ENCODE results near the gene ZFAND3. TPM values are rescaled to one million over a fixed set of nuclear protein-coding genes. Genes with fewer than 3 reads are reported as not detected.

Gene ZFAND3
- total and polyA plus RNA-seq, 2 donors (not counting 3 experiments of a cell fraction or from before 2014, with no cell fraction given), result 15.4 to 54.2 TPM

GRCh38 chr6:37979392-37980221 lies 160.1 kb downstream of the ZFAND3 start:
- Histone ChIP-seq H3K9ac (replicated peaks; ENCODE audit: extremely low read depth, insufficient read depth, low read length) (no peak overlapping the region), H3K36me3 (ENCODE audit: control insufficient read depth in 2 of 2, extremely low read depth in 1 of 2, insufficient read depth in 2 of 2, low read length in 2 of 2) (no peaks in the 10 kb centered on the region), H3K4me3 (replicated peaks in 1 of 3; ENCODE audit: insufficient read depth in 1 of 3, low read depth in 1 of 3, low read length in 3 of 3) (no peak overlapping the region), H3K4me2 (ENCODE audit: insufficient read depth, low read length) (no peak overlapping the region), H3K27me3 (ENCODE audit: control insufficient read depth in 2 of 2, insufficient read depth in 2 of 2, low read length in 2 of 2) (no peaks in the 10 kb centered on the region), H3K4me1 (ENCODE audit: control insufficient read depth, extremely low read depth, insufficient read depth, low read length) (no peaks in the 10 kb centered on the region), H3K9me1 (replicated peaks; ENCODE audit: control insufficient read depth, extremely low read depth, insufficient read depth, low read length) (no peaks in the 10 kb centered on the region), H3K9me3 (replicated peaks; ENCODE audit: control insufficient read depth, insufficient read depth, low read length) (no peaks in the 10 kb centered on the region), H2AFZ (ENCODE audit: low read depth, low read length) (no peak overlapping the region), H3K27ac (ENCODE audit: insufficient read depth, low read depth, low read length) (no peak overlapping the region), H4K20me1 (replicated peaks; ENCODE audit: control insufficient read depth, extremely low read depth, insufficient read depth, low read length) (peaks cover 25% of the 10 kb centered on the region), H3K79me2 (ENCODE audit: control insufficient read depth, insufficient read depth, low read length) (peaks cover 82% of the 10 kb centered on the region)
- intact Hi-C loops (cut with micrococcal nuclease), result no loop called here
- dilution Hi-C loops (cut with MboI; ENCODE audit: extremely low pct_ligation_motif_present, low sequenced_read_pairs), result no loop called here
- POLR2A ChIA-PET, result no interaction called here
- no peak for TF ChIP-seq POLR2A (IDR thresholded peaks at IDR 0.05; ENCODE audit: low read depth, low read length)
- DNase-seq (ENCODE audit: low read depth, low spot score), result peak; percentile 17
- FAIRE-seq, result no peak
- CTCF ChIA-PET, result interaction anchor here (1.2 kb wide), 1 partner anchor 288 kb away, joined by 3 read pairs; no protein-coding TSS in a partner anchor
- BruUV-seq (replicated peaks), result no TSS peak

- peaks cover 79% of the 10 kb centered on the region for H3K79me2 ChIP-seq (ENCODE audit: control insufficient read depth, insufficient read depth, low read length)
- H3K4me2 ChIP-seq (ENCODE audit: insufficient read depth, low read length), result no peak overlapping the region
- ChIA-PET CTCF (interaction anchor here (1.2 kb wide), 1 partner anchor 288 kb away, joined by 3 read pairs; no protein-coding TSS in a partner anchor), POLR2A (no interaction called here)
- DNase-seq (ENCODE audit: low read depth, low spot score) (peak; percentile 37), FAIRE-seq (no peak)
- no peak overlapping the region for H3K4me3 ChIP-seq (replicated peaks in 1 of 3; ENCODE audit: insufficient read depth in 1 of 3, low read depth in 1 of 3, low read length in 3 of 3)
- no peaks in the 10 kb centered on the region for H3K4me1 ChIP-seq (ENCODE audit: control insufficient read depth, extremely low read depth, insufficient read depth, low read length)
- no TSS peak for BruUV-seq (replicated peaks)
- TF ChIP-seq GATA2 (IDR thresholded peaks at IDR 0.05; ENCODE audit: insufficient read depth, insufficient read length, low read depth, low read length), result no peak
- no peak for TF ChIP-seq FOS (IDR thresholded peaks at IDR 0.05; ENCODE audit: borderline replicate concordance, insufficient read depth, low read length)
- no peak for TF ChIP-seq EZH2 (IDR thresholded peaks at IDR 0.05; ENCODE audit: borderline replicate concordance, low read depth, low read length, severe bottlenecking)
- TF ChIP-seq, protein P1, sequence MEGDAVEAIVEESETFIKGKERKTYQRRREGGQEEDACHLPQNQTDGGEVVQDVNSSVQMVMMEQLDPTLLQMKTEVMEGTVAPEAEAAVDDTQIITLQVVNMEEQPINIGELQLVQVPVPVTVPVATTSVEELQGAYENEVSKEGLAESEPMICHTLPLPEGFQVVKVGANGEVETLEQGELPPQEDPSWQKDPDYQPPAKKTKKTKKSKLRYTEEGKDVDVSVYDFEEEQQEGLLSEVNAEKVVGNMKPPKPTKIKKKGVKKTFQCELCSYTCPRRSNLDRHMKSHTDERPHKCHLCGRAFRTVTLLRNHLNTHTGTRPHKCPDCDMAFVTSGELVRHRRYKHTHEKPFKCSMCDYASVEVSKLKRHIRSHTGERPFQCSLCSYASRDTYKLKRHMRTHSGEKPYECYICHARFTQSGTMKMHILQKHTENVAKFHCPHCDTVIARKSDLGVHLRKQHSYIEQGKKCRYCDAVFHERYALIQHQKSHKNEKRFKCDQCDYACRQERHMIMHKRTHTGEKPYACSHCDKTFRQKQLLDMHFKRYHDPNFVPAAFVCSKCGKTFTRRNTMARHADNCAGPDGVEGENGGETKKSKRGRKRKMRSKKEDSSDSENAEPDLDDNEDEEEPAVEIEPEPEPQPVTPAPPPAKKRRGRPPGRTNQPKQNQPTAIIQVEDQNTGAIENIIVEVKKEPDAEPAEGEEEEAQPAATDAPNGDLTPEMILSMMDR (IDR thresholded peaks at IDR 0.05; ENCODE audit: extremely low read depth in 1 of 2, insufficient read depth in 1 of 2, low read depth in 1 of 2, low read length in 2 of 2), result no peak
- TF ChIP-seq JUN (IDR thresholded peaks at IDR 0.05; ENCODE audit: borderline replicate concordance, insufficient read depth, insufficient read length, low read depth), result no peak
- H4K20me1 ChIP-seq (replicated peaks; ENCODE audit: control insufficient read depth, extremely low read depth, insufficient read depth, low read length), result peaks cover 25% of the 10 kb centered on the region
- dilution Hi-C loops (cut with MboI; ENCODE audit: extremely low pct_ligation_motif_present, low sequenced_read_pairs), result no loop called here
- H3K9me1 ChIP-seq (replicated peaks; ENCODE audit: control insufficient read depth, extremely low read depth, insufficient read depth, low read length), result no peaks in the 10 kb centered on the region
- no peaks in the 10 kb centered on the region for H3K36me3 ChIP-seq (ENCODE audit: control insufficient read depth in 2 of 2, extremely low read depth in 1 of 2, insufficient read depth in 2 of 2, low read length in 2 of 2)
- H2AFZ ChIP-seq (ENCODE audit: low read depth, low read length), result no peak overlapping the region
- no peaks in the 10 kb centered on the region for H3K9me3 ChIP-seq (replicated peaks; ENCODE audit: control insufficient read depth, insufficient read depth, low read length)
- H3K9ac ChIP-seq (replicated peaks; ENCODE audit: extremely low read depth, insufficient read depth, low read length), result no peak overlapping the region
- intact Hi-C loops (cut with micrococcal nuclease), result no loop called here
- no peaks in the 10 kb centered on the region for H3K27me3 ChIP-seq (ENCODE audit: control insufficient read depth in 2 of 2, insufficient read depth in 2 of 2, low read length in 2 of 2)
- no peak overlapping the region for H3K27ac ChIP-seq (ENCODE audit: insufficient read depth, low read depth, low read length)
Observed at GRCh38 chr6:37980222-37980595, 160.7 kb downstream of the ZFAND3 start.
